Activated B cell treated with CpG ODN at 0.5 μM for 24 hours (primary cell): Measurements from ENCODE around the gene HDAC3. TPM values are rescaled to one million over a fixed set of nuclear protein-coding genes. Genes with fewer than 3 reads are reported as not detected.

Experiments
- ATAC-seq: fragments of 200-7000 bp; cut with Tn5 transposase; one replicate; pipeline ENCODE4 v1.10.0; 2021; ENCODE audit warnings: low read depth, mild to moderate bottlenecking, moderate library complexity
- CTCF ChIA-PET: fragments of 350-600 bp; sonication (Branson Sonifier 250); formaldehyde crosslinking; loops from one replicate; lab custom pipeline; 2021; ENCODE audit warnings: antibody characterized with exemption; lab: Charles Lee
- POLR2A ChIA-PET: fragments of 350-600 bp; sonication (Branson Sonifier 250); formaldehyde crosslinking; loops from one replicate; lab custom pipeline; 2021; ENCODE audit warnings: antibody characterized with exemption; lab: Charles Lee
- DNase-seq: peaks from one replicate; pipeline ENCODE4 v3.0.0; 2022
- H3K27ac Mint-ChIP-seq: one replicate; pipeline ENCODE4 v1.8.0; 2020; ENCODE audit warnings: mixed read lengths
- H3K27me3 Mint-ChIP-seq: one replicate; pipeline ENCODE4 v1.8.0; 2021; ENCODE audit warnings: mixed read lengths
- H3K36me3 Mint-ChIP-seq: one replicate; pipeline ENCODE4 v1.8.0; 2021; ENCODE audit warnings: low read depth, mixed read lengths
- H3K4me1 Mint-ChIP-seq: one replicate; pipeline ENCODE4 v1.8.0; 2021; ENCODE audit warnings: mixed read lengths
- H3K4me3 Mint-ChIP-seq: one replicate; pipeline ENCODE4 v1.8.0; 2020; ENCODE audit warnings: mild to moderate bottlenecking, mixed read lengths
- H3K9me3 Mint-ChIP-seq: one replicate; pipeline ENCODE4 v1.8.0; 2020; ENCODE audit warnings: mixed read lengths
- CTCF ChIP-seq: fragments of 200-600 bp; IDR thresholded peaks from one replicate; pipeline ENCODE4 v1.8.0; 2022; ENCODE audit warnings: antibody characterized with exemption, mild to moderate bottlenecking
- intact Hi-C: fragments of 100-400 bp; cut with micrococcal nuclease; formaldehyde crosslinking; loops from one replicate; pipeline ENCODE4 v1.15.1; 2024
- total RNA-seq: library from RNA; stranded (reverse); gene quantifications from 2 replicates; pipeline ENCODE4 v1.2.3, GENCODE V29; 2022

HDAC3 gene
- total RNA-seq, 1 donor from 2014 or later: 102 TPM

DNA sequence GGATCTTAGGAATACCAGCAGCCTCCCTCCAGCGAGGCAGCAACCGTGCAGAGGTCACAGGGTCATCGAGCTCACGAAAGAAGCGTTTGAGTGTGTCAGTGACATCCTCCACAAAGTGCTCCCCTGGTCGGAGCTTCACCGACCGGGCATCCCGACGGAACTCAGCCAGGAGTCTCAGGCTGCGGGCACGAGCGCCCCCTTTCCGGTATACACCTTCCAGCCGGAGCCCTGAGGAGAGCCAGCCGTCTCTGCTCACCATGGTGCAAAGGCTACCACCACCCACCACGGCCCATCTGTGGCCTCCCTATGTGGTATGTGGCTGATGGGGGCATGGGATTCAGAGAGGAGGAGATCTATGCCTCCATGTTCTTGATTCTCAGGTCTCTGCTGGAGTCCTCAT lies 25.4 kb upstream of the HDAC3 start:
- H3K9me3 Mint-ChIP-seq: no peaks in the 10 kb centered on the region
- TF ChIP-seq CTCF: no peak
- CTCF ChIA-PET: interaction anchor here (0.8 to 2.2 kb wide), 2 partner anchors 220 to 299 kb away, joined by 3 to 7 read pairs; no protein-coding TSS in a partner anchor
- H3K36me3 Mint-ChIP-seq: no peaks in the 10 kb centered on the region
- H3K27me3 Mint-ChIP-seq: peaks cover 3% of the 10 kb centered on the region
- H3K4me1 Mint-ChIP-seq: peaks cover 4% of the 10 kb centered on the region
- no peak overlapping the region for H3K4me3 Mint-ChIP-seq
- no peak overlapping the region for H3K27ac Mint-ChIP-seq
- ATAC-seq: no peak
- POLR2A ChIA-PET: no interaction called here
- DNase-seq: no peak
- intact Hi-C loops: no loop called here

GRCh38 chr5:141657937-141658545 lies 21.4 kb upstream of the HDAC3 start:
- no peaks in the 10 kb centered on the region for H3K9me3 Mint-ChIP-seq
- ATAC-seq: peak; percentile 25
- peaks cover 6% of the 10 kb centered on the region for H3K27me3 Mint-ChIP-seq
- no peak overlapping the region for H3K4me3 Mint-ChIP-seq
- no peaks in the 10 kb centered on the region for H3K36me3 Mint-ChIP-seq
- no peak for DNase-seq
- H3K27ac Mint-ChIP-seq: no peak overlapping the region
- ChIA-PET POLR2A (no interaction called here), CTCF (no interaction called here)
- intact Hi-C loops: no loop called here
- TF ChIP-seq CTCF: no peak
- H3K4me1 Mint-ChIP-seq: no peaks in the 10 kb centered on the region

DNA sequence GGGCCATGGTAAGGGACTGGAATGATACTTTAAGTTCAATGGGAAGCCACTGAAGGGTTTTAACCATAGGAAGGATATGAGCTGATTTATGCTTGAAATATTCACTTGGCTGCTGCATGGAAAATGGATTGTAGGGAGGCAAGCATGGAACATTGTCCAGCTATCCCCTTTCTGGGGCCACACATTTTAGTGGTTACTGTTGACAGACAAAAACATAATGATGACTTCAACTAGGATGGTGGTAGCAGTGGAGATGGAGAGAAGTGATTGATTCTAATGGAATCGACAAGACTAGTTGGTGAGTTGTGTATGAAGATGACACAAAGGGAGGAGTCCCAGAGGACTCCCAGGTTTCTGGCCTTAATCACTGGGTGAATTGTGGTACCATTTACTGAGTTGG lies 20.8 kb upstream of the HDAC3 start:
- intact Hi-C loops: no loop called here
- Mint-ChIP-seq H3K9me3 (no peaks in the 10 kb centered on the region), H3K36me3 (no peaks in the 10 kb centered on the region), H3K27ac (no peak overlapping the region), H3K4me3 (no peak overlapping the region), H3K27me3 (peaks cover 6% of the 10 kb centered on the region), H3K4me1 (no peaks in the 10 kb centered on the region)
- ATAC-seq (no peak), DNase-seq (no peak)
- no peak for TF ChIP-seq CTCF
- POLR2A ChIA-PET: no interaction called here
- CTCF ChIA-PET: no interaction called here

DNA sequence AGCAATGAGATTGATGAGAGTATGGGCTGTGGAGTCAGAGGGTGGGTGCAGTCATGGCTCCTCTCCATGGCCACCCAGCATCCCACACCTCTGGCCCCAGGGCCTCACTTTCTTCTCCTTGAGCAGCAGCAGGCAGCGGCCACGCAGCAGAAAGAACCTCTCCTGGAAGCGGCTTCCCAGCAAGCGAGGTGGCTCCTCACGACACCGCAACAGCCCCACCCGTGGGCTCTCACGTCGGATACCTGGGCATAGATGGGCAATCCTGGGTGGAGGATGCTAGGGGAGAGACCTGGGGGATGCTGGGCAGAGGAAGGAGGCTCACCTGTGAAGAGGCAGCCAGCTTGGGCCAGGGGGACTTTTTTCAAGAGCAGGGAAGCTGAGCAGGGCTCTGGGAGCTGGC lies 19.7 kb upstream of the HDAC3 start:
- Mint-ChIP-seq H3K27me3 (peaks cover 6% of the 10 kb centered on the region), H3K36me3 (no peaks in the 10 kb centered on the region), H3K9me3 (no peaks in the 10 kb centered on the region), H3K4me3 (no peak overlapping the region), H3K4me1 (peaks cover 9% of the 10 kb centered on the region), H3K27ac (no peak overlapping the region)
- intact Hi-C loops: no loop called here
- POLR2A ChIA-PET: no interaction called here
- TF ChIP-seq CTCF: no peak
- no peak for ATAC-seq
- DNase-seq: no peak
- CTCF ChIA-PET: no interaction called here

DNA sequence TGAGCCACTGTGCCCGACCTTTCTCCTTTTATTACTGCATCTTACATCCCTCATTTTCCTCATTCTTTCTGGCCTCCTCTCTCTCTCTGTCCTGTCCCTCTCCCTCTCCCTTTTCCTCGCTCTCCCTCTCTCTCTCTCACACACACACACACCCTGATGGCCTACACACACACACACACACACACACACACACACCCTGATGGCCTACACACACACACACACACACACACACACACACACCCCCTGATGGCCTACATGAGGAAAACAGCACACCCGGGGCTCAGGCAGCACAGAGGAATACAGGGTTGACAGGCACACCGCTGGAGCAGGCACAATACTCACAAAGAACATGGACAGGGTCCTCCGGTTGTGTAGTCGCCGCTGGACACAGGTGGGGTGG lies 18.4 kb upstream of the HDAC3 start:
- TF ChIP-seq CTCF: no peak
- H3K4me3 Mint-ChIP-seq: no peak overlapping the region
- ATAC-seq (no peak), DNase-seq (no peak)
- ChIA-PET CTCF (no interaction called here), POLR2A (no interaction called here)
- H3K4me1 Mint-ChIP-seq: peaks cover 19% of the 10 kb centered on the region
- H3K27me3 Mint-ChIP-seq: peaks cover 6% of the 10 kb centered on the region
- H3K36me3 Mint-ChIP-seq: peaks cover 2% of the 10 kb centered on the region
- H3K9me3 Mint-ChIP-seq: no peaks in the 10 kb centered on the region
- intact Hi-C loops: no loop called here
- no peak overlapping the region for H3K27ac Mint-ChIP-seq
